ENCODE results near the gene LYAR.
"Not testable (repeated sequence)": the region's sequence is repeated elsewhere in the genome, so short reads cannot be mapped to it uniquely, and the experiment has no call there.

The LYAR gene

DNA sequence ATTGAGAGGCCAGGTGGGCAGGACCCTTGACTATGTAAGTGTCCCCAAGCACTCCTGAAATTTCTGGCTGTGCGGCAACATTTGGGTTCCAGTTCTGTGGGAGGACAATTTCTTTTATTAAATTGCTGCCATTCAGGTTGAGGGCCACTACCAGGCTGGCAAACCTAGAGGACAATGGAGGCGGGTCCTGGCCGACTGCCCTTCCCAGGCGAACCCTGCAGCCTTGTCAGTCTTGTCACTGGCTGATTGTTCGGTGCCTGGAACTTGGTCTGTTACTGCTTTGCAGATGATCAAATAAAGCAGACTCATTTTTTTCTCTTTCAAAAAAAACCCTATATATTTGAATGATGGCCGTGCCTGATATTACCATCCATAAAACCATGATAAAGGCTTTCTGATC is 35.3 kb downstream of the LYAR start:
- TF ChIP-seq, protein P1, sequence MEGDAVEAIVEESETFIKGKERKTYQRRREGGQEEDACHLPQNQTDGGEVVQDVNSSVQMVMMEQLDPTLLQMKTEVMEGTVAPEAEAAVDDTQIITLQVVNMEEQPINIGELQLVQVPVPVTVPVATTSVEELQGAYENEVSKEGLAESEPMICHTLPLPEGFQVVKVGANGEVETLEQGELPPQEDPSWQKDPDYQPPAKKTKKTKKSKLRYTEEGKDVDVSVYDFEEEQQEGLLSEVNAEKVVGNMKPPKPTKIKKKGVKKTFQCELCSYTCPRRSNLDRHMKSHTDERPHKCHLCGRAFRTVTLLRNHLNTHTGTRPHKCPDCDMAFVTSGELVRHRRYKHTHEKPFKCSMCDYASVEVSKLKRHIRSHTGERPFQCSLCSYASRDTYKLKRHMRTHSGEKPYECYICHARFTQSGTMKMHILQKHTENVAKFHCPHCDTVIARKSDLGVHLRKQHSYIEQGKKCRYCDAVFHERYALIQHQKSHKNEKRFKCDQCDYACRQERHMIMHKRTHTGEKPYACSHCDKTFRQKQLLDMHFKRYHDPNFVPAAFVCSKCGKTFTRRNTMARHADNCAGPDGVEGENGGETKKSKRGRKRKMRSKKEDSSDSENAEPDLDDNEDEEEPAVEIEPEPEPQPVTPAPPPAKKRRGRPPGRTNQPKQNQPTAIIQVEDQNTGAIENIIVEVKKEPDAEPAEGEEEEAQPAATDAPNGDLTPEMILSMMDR (IDR thresholded peaks at IDR 0.05; ENCODE audit: unreplicated experiment in 3 of 3): no peak

DNA sequence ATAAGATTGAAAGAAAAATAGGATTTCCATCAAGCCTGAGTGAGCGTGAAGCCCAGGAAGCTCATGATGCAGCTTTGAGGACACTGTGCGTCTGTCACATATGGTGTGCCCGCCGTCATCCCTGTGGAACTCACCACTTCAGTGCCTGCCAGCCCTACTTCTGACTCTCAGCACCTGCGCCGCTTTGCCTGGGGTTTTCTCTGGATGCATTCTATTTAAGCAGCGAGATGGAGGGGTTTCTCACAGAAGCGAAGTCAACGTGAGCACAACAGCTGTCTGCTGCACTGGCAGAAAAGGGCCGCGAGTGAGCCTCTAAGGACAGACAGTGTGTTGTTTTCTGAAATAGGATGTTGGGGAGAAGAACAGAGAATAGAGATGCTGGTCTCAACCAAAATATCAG is 35.8 kb downstream of the LYAR start:
- Mint-ChIP-seq H3K27ac (no peak overlapping the region), H3K36me3 (ENCODE audit: low read depth) (no peaks in the 10 kb centered on the region), H3K4me1 (peaks cover 22% of the 10 kb centered on the region), H3K27me3 (ENCODE audit: low read depth) (peaks cover 19% of the 10 kb centered on the region), H3K9me3 (no peaks in the 10 kb centered on the region), H3K4me3 (no peak overlapping the region)
- TF ChIP-seq, protein P1 (IDR thresholded peaks at IDR 0.05; ENCODE audit: unreplicated experiment in 3 of 3): no peak

More for the DNA sequence above, 35.3 kb downstream of the LYAR start:
- H3K36me3 Mint-ChIP-seq (ENCODE audit: low read depth): no peaks in the 10 kb centered on the region
- no peaks in the 10 kb centered on the region for H3K9me3 Mint-ChIP-seq
- H3K27ac Mint-ChIP-seq: no peak overlapping the region
- peaks cover 24% of the 10 kb centered on the region for H3K4me1 Mint-ChIP-seq
- no peak overlapping the region for H3K4me3 Mint-ChIP-seq
- peaks cover 19% of the 10 kb centered on the region for H3K27me3 Mint-ChIP-seq (ENCODE audit: low read depth)

GRCh38 chr4:4249866-4250265 is 40.1 kb downstream of the LYAR start:
- H3K4me3 Mint-ChIP-seq: peak overlapping the region; percentile 63 to 85 (median 80)
- H3K36me3 Mint-ChIP-seq (ENCODE audit: low read depth): peaks cover 12% of the 10 kb centered on the region
- TF ChIP-seq, protein P1 (IDR thresholded peaks at IDR 0.05; ENCODE audit: unreplicated experiment in 3 of 3): no peak
- peaks cover 13% of the 10 kb centered on the region for H3K27me3 Mint-ChIP-seq (ENCODE audit: low read depth)
- H3K4me1 Mint-ChIP-seq: peaks cover 44% of the 10 kb centered on the region
- peak overlapping the region; percentile 82 to 94 (median 82) for H3K27ac Mint-ChIP-seq
- H3K9me3 Mint-ChIP-seq: no peaks in the 10 kb centered on the region

GRCh38 chr4:4249342-4249741 is 40.6 kb downstream of the LYAR start:
- Mint-ChIP-seq H3K27me3 (ENCODE audit: low read depth) (peaks cover 12% of the 10 kb centered on the region), H3K36me3 (ENCODE audit: low read depth) (peaks cover 14% of the 10 kb centered on the region), H3K4me1 (peaks cover 44% of the 10 kb centered on the region), H3K4me3 (peak overlapping the region; percentile 69 to 98 (median 98)), H3K27ac (peak overlapping the region; percentile 100)
- not testable (repeated sequence) for H3K9me3 Mint-ChIP-seq

- Mint-ChIP-seq H3K27ac (peak overlapping the region; percentile 100), H3K4me3 (peak overlapping the region; percentile 98), H3K36me3 (ENCODE audit: low read depth) (peaks cover 14% of the 10 kb centered on the region), H3K9me3 (no peaks in the 10 kb centered on the region), H3K4me1 (peaks cover 44% of the 10 kb centered on the region), H3K27me3 (ENCODE audit: low read depth) (peaks cover 10% of the 10 kb centered on the region)
- TF ChIP-seq, protein P1 (IDR thresholded peaks at IDR 0.05; ENCODE audit: unreplicated experiment in 3 of 3): no peak
Observed at GRCh38 chr4:4248885-4249203, 41.1 kb downstream of the LYAR start.

DNA sequence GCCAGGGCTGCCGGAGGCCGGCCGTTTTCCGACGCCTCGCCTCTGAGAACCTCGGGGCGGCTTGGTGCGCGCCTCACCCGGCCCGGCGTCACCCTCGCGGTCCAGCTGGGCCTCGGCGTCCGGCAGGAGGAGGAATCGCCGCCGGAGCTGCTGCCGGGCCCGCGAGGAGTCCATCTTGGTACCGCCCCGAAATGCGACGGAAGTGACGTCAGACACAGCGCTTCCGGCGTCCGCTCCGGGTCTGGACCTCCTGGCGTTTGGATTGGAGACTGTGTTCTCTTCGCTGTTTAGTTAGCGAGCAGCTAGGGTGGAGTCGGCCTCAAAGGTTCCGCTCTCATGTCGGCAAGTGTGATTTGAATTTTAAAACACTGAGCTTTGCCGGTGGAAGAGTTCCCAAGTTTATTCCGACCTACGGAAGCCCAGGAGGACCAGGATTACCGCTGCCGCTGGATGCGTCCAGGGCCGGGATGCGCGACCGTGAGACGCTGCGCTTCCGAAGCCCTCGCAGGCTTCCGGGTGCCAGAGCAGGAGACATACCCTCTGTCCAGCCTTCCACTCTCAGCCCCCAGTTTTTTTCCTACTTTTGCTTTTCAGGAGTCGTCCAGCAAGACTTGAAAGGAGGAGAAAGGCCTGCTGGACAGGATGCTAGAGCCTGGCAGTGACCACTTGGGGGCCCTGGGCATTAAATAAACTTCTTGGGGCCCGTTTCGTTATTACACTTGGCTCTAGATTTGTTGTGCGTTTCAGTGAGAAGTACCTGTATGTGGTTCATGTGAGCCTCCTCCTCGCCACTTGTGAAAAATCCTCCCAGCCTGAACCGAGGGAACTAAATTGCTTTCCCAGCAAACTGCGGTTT is 41.7 kb downstream of the LYAR start, which contains the start of gene TMEM128:
Gene TMEM128 (minus strand): TSS at position 195 of the 856 bp plus-strand sequence. CDS start 21 bp downstream, at position 174.
- TF ChIP-seq, protein P1 (IDR thresholded peaks at IDR 0.05; ENCODE audit: unreplicated experiment in 3 of 3): peak in 2 of 3 experiments; percentile 32 to 34
- H3K4me1 Mint-ChIP-seq: peaks cover 44% of the 10 kb centered on the region
- H3K27ac Mint-ChIP-seq: peak within 1 kb of the TSS; percentile 100
- peaks cover 20% of the 10 kb centered on the region for H3K36me3 Mint-ChIP-seq (ENCODE audit: low read depth)
- H3K9me3 Mint-ChIP-seq: no peaks in the 10 kb centered on the region
- H3K4me3 Mint-ChIP-seq: peak within 1 kb of the TSS; percentile 98
- peaks cover 6% of the 10 kb centered on the region for H3K27me3 Mint-ChIP-seq (ENCODE audit: low read depth)
